ENCODE measurements around the gene CASTOR1.

Gene CASTOR1

GRCh38 chr22:30276039-30276438 is 13.3 kb downstream of the CASTOR1 start:
- H3K4me3 ChIP-seq (ENCODE audit: low read depth, low read length), result no peak overlapping the region
- CTCF ChIA-PET, result interaction anchor here (0.7 to 4.4 kb wide), 4 partner anchors 12 to 248 kb away, joined by 3 to 30 read pairs (median 5); partner anchors contain the start of gene CASTOR1
- H3K27ac ChIP-seq (ENCODE audit: extremely low read depth, low read depth, low read length), result no peak overlapping the region
- POLR2A ChIA-PET, result interaction anchor here (0.6 to 1.2 kb wide), 2 partner anchors 12 to 110 kb away, joined by 3 read pairs; no protein-coding TSS in a partner anchor
- no peaks in the 10 kb centered on the region for H3K9me3 ChIP-seq (ENCODE audit: control insufficient read depth, insufficient read depth, low read depth, low read length)
- no peaks in the 10 kb centered on the region for H3K36me3 ChIP-seq (ENCODE audit: control insufficient read depth in 2 of 2, insufficient read depth in 1 of 2, low read length in 2 of 2)
- no peak for TF ChIP-seq EGR2 (tag by site-specific recombination; IDR thresholded peaks at IDR 0.05; ENCODE audit: low read depth)
- TF ChIP-seq, protein P1, sequence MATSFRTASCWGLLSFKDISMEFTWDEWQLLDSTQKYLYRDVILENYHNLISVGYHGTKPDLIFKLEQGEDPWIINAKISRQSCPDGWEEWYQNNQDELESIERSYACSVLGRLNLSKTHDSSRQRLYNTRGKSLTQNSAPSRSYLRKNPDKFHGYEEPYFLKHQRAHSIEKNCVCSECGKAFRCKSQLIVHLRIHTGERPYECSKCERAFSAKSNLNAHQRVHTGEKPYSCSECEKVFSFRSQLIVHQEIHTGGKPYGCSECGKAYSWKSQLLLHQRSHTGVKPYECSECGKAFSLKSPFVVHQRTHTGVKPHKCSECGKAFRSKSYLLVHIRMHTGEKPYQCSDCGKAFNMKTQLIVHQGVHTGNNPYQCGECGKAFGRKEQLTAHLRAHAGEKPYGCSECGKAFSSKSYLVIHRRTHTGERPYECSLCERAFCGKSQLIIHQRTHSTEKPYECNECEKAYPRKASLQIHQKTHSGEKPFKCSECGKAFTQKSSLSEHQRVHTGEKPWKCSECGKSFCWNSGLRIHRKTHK (tag by site-specific recombination; IDR thresholded peaks at IDR 0.05), result no peak
- TF ChIP-seq GFI1B (tag by site-specific recombination; IDR thresholded peaks at IDR 0.05), result no peak
- no peak for TF ChIP-seq ZSCAN30 (tag by site-specific recombination; IDR thresholded peaks at IDR 0.05)
- TF ChIP-seq FEZF1 (tag by site-specific recombination; IDR thresholded peaks at IDR 0.05), result no peak
- TF ChIP-seq ZNF610 (tag by site-specific recombination; IDR thresholded peaks at IDR 0.05; ENCODE audit: borderline replicate concordance), result no peak
- no peak for TF ChIP-seq PATZ1 (tag by site-specific recombination; IDR thresholded peaks at IDR 0.05)
- TF ChIP-seq SP3 (tag by site-specific recombination; IDR thresholded peaks at IDR 0.05), result no peak
- no peak for TF ChIP-seq ZNF843 (tag by site-specific recombination; IDR thresholded peaks at IDR 0.05)
- TF ChIP-seq TSHZ1 (tag by site-specific recombination; IDR thresholded peaks at IDR 0.05; ENCODE audit: borderline replicate concordance), result no peak
- TF ChIP-seq ZXDB (tag by site-specific recombination; IDR thresholded peaks at IDR 0.05), result no peak
- no peak for TF ChIP-seq CTCF (tag by site-specific recombination; IDR thresholded peaks at IDR 0.05)
- no peak for TF ChIP-seq ZFP37 (tag by site-specific recombination; IDR thresholded peaks at IDR 0.05)
- no peak for TF ChIP-seq ZNF626 (tag by site-specific recombination; IDR thresholded peaks at IDR 0.05)
- TF ChIP-seq ZNF621 (tag by site-specific recombination; IDR thresholded peaks at IDR 0.05), result no peak
- TF ChIP-seq ZNF391 (tag by site-specific recombination; IDR thresholded peaks at IDR 0.05; ENCODE audit: borderline replicate concordance, low read depth), result no peak
- no peak for TF ChIP-seq MZF1 (tag by site-specific recombination; IDR thresholded peaks at IDR 0.05; ENCODE audit: borderline replicate concordance)
- TF ChIP-seq ZNF37A (tag by site-specific recombination; IDR thresholded peaks at IDR 0.05), result no peak
- TF ChIP-seq ZNF239 (tag by site-specific recombination; IDR thresholded peaks at IDR 0.05), result no peak
- H3K4me1 ChIP-seq (ENCODE audit: control insufficient read depth, insufficient read depth, low read length), result no peaks in the 10 kb centered on the region
